ENCODE results near the gene TMBIM6. TPM values are rescaled to one million over a fixed set of nuclear protein-coding genes. Genes with fewer than 3 reads are reported as not detected.
"Not testable (repeated sequence)": the region's sequence is repeated elsewhere in the genome, so short reads cannot be mapped to it uniquely, and the experiment has no call there.

The TMBIM6 gene
- polyA plus RNA-seq, 1 donor from 2014 or later = 710 TPM

- no peaks in the 10 kb centered on the region for H3K9me3 Mint-ChIP-seq
- H3K36me3 Mint-ChIP-seq = peaks cover 8% of the 10 kb centered on the region
- peak overlapping the region in 2 of 3 donors; percentile 9 to 75 for H3K27ac Mint-ChIP-seq
- H3K4me3 Mint-ChIP-seq = peak overlapping the region in 3 of 4 donors; percentile 2 to 88 (median 75)
- H3K27me3 Mint-ChIP-seq = no peaks in the 10 kb centered on the region
- H3K4me1 Mint-ChIP-seq = peaks cover 46 to 54% (median 50%) of the 10 kb centered on the region in 3 donors
Observed at GRCh38 chr12:49744363-49744885, 3.1 kb downstream of the TMBIM6 start.

- H3K27me3 Mint-ChIP-seq = no peaks in the 10 kb centered on the region
- no peaks in the 10 kb centered on the region for H3K9me3 Mint-ChIP-seq
- H3K4me1 Mint-ChIP-seq = peaks cover 67 to 78% (median 69%) of the 10 kb centered on the region in 3 donors
- peaks cover 5% of the 10 kb centered on the region for H3K36me3 Mint-ChIP-seq
- peak overlapping the region in 2 of 4 donors; percentile 46 to 47 for H3K4me3 Mint-ChIP-seq
- H3K27ac Mint-ChIP-seq = peak overlapping the region in 2 of 3 donors; percentile 14 to 41
Observed at GRCh38 chr12:49748306-49748705, 6.9 kb downstream of the TMBIM6 start.

- peaks cover 67 to 78% (median 67%) of the 10 kb centered on the region in 3 donors for H3K4me1 Mint-ChIP-seq
- H3K27ac Mint-ChIP-seq = peak overlapping the region in 1 of 3 donors; percentile 42
- peak overlapping the region in 2 of 4 donors; percentile 46 to 74 for H3K4me3 Mint-ChIP-seq
- H3K9me3 Mint-ChIP-seq = no peaks in the 10 kb centered on the region
- peaks cover 5% of the 10 kb centered on the region for H3K36me3 Mint-ChIP-seq
- no peaks in the 10 kb centered on the region for H3K27me3 Mint-ChIP-seq
Observed at GRCh38 chr12:49748800-49749199, 7.4 kb downstream of the TMBIM6 start.

- H3K27me3 Mint-ChIP-seq = no peaks in the 10 kb centered on the region
- H3K36me3 Mint-ChIP-seq = peaks cover 2% of the 10 kb centered on the region
- H3K4me3 Mint-ChIP-seq = peak overlapping the region; percentile 4 to 76 (median 48)
- no peaks in the 10 kb centered on the region for H3K9me3 Mint-ChIP-seq
- H3K4me1 Mint-ChIP-seq = peaks cover 67 to 77% (median 70%) of the 10 kb centered on the region in 3 donors
- H3K27ac Mint-ChIP-seq = peak overlapping the region; percentile 18 to 91 (median 46)
Observed at GRCh38 chr12:49750027-49750995, 9.0 kb downstream of the TMBIM6 start.

- peak overlapping the region; percentile 3 to 91 (median 18) for H3K27ac Mint-ChIP-seq
- no peaks in the 10 kb centered on the region for H3K27me3 Mint-ChIP-seq
- peak overlapping the region in 3 of 4 donors; percentile 36 to 76 (median 60) for H3K4me3 Mint-ChIP-seq
- H3K4me1 Mint-ChIP-seq = peaks cover 70 to 79% (median 72%) of the 10 kb centered on the region in 3 donors
- peaks cover 2% of the 10 kb centered on the region for H3K36me3 Mint-ChIP-seq
- no peaks in the 10 kb centered on the region for H3K9me3 Mint-ChIP-seq
Observed at GRCh38 chr12:49750996-49751393, 9.6 kb downstream of the TMBIM6 start.

GRCh38 chr12:49761677-49762467 is 20.5 kb downstream of the TMBIM6 start:
- peak overlapping the region in 2 of 3 donors; percentile 25 to 86 for H3K27ac Mint-ChIP-seq
- H3K27me3 Mint-ChIP-seq = no peaks in the 10 kb centered on the region
- peaks cover 8 to 29% (median 21%) of the 10 kb centered on the region in 3 donors for H3K4me1 Mint-ChIP-seq
- no peak overlapping the region for H3K4me3 Mint-ChIP-seq
- H3K36me3 Mint-ChIP-seq = peaks cover 5% of the 10 kb centered on the region
- no peaks in the 10 kb centered on the region for H3K9me3 Mint-ChIP-seq

- no peaks in the 10 kb centered on the region for H3K9me3 Mint-ChIP-seq
- H3K4me1 Mint-ChIP-seq = peaks cover 8 to 26% (median 20%) of the 10 kb centered on the region in 3 donors
- peaks cover 5% of the 10 kb centered on the region for H3K36me3 Mint-ChIP-seq
- H3K27ac Mint-ChIP-seq = peak overlapping the region; percentile 28 to 86 (median 31)
- H3K4me3 Mint-ChIP-seq = no peak overlapping the region
- H3K27me3 Mint-ChIP-seq = no peaks in the 10 kb centered on the region
Observed at GRCh38 chr12:49762468-49762847, 21.1 kb downstream of the TMBIM6 start.

- peaks cover 8 to 25% (median 20%) of the 10 kb centered on the region in 3 donors for H3K4me1 Mint-ChIP-seq
- no peaks in the 10 kb centered on the region for H3K9me3 Mint-ChIP-seq
- H3K27me3 Mint-ChIP-seq = no peaks in the 10 kb centered on the region
- H3K36me3 Mint-ChIP-seq = peaks cover 5% of the 10 kb centered on the region
- H3K27ac Mint-ChIP-seq = peak overlapping the region; percentile 28 to 86 (median 31)
- H3K4me3 Mint-ChIP-seq = peak overlapping the region in 1 of 4 donors; percentile 29
Observed at GRCh38 chr12:49763006-49763591, 21.7 kb downstream of the TMBIM6 start.

- Mint-ChIP-seq H3K4me1 (peaks cover 8 to 25% (median 20%) of the 10 kb centered on the region in 3 donors), H3K4me3 (peak overlapping the region in 1 of 4 donors; percentile 17), H3K27me3 (no peaks in the 10 kb centered on the region), H3K9me3 (no peaks in the 10 kb centered on the region), H3K36me3 (peaks cover 5% of the 10 kb centered on the region), H3K27ac (peak overlapping the region in 1 of 3 donors; percentile 10)
Observed at GRCh38 chr12:49764126-49764525, 22.8 kb downstream of the TMBIM6 start.

GRCh38 chr12:49766115-49766455 is 24.7 kb downstream of the TMBIM6 start:
- Mint-ChIP-seq H3K4me3 (no peak overlapping the region), H3K4me1 (peaks cover 8 to 25% (median 20%) of the 10 kb centered on the region in 3 donors), H3K9me3 (no peaks in the 10 kb centered on the region), H3K36me3 (peaks cover 5% of the 10 kb centered on the region), H3K27ac (no peak overlapping the region), H3K27me3 (no peaks in the 10 kb centered on the region)

GRCh38 chr12:49767333-49767732 is 26.0 kb downstream of the TMBIM6 start:
- Mint-ChIP-seq H3K9me3 (no peaks in the 10 kb centered on the region), H3K27me3 (no peaks in the 10 kb centered on the region), H3K36me3 (peaks cover 2% of the 10 kb centered on the region), H3K4me1 (peaks cover 8 to 17% (median 16%) of the 10 kb centered on the region in 3 donors), H3K27ac (peak overlapping the region in 1 of 3 donors; percentile 85), H3K4me3 (no peak overlapping the region)

GRCh38 chr12:49773102-49773501 is 31.7 kb downstream of the TMBIM6 start:
- H3K27ac Mint-ChIP-seq, H3K36me3 Mint-ChIP-seq, H3K27me3 Mint-ChIP-seq, H3K4me1 Mint-ChIP-seq, H3K4me3 Mint-ChIP-seq, H3K9me3 Mint-ChIP-seq: not testable (repeated sequence)

- H3K27ac Mint-ChIP-seq = no peak overlapping the region
- H3K4me1 Mint-ChIP-seq = peaks cover 5 to 13% (median 7%) of the 10 kb centered on the region in 3 donors
- no peak overlapping the region for H3K4me3 Mint-ChIP-seq
- H3K36me3 Mint-ChIP-seq = no peaks in the 10 kb centered on the region
- peaks cover 8% of the 10 kb centered on the region for H3K27me3 Mint-ChIP-seq
- H3K9me3 Mint-ChIP-seq = no peaks in the 10 kb centered on the region
Observed at GRCh38 chr12:49776413-49776812, 35.1 kb downstream of the TMBIM6 start.

- Mint-ChIP-seq H3K4me3 (peak overlapping the region in 2 of 4 donors; percentile 13 to 56), H3K27me3 (peaks cover 8% of the 10 kb centered on the region), H3K4me1 (peaks cover 5 to 13% (median 7%) of the 10 kb centered on the region in 3 donors), H3K27ac (no peak overlapping the region), H3K36me3 (no peaks in the 10 kb centered on the region), H3K9me3 (no peaks in the 10 kb centered on the region)
Observed at GRCh38 chr12:49776858-49777257, 35.5 kb downstream of the TMBIM6 start.
